GM18907 (cell line): ENCODE measurements around the gene SLC11A2.
"Not testable (repeated sequence)": the region's sequence is repeated elsewhere in the genome, so short reads cannot be mapped to it uniquely, and the experiment has no call there.

ENCODE experiments used
- ATAC-seq: cut with Tn5 transposase; IDR thresholded peaks from one replicate; pipeline ENCODE4 v1.9.1; 2021; ENCODE audit warnings: mild to moderate bottlenecking, moderate library complexity; ENCODE audit not compliant: unreplicated experiment

Gene SLC11A2

GRCh38 chr12:50991291-50991690 is 34.9 kb downstream of the SLC11A2 start:
- ATAC-seq, result no peak

GRCh38 chr12:50990791-50991190 is 35.4 kb downstream of the SLC11A2 start:
- ATAC-seq, result no peak

GRCh38 chr12:50990147-50990727 is 35.9 kb downstream of the SLC11A2 start:
- no peak for ATAC-seq

- no peak for ATAC-seq
Observed at GRCh38 chr12:50988871-50989270, 37.3 kb downstream of the SLC11A2 start.

- ATAC-seq, result no peak
Observed at GRCh38 chr12:50988051-50988450, 38.1 kb downstream of the SLC11A2 start.

GRCh38 chr12:50986966-50987737 is 39.0 kb downstream of the SLC11A2 start:
- no peak for ATAC-seq

- no peak for ATAC-seq
Observed at GRCh38 chr12:50985322-50985721, 40.9 kb downstream of the SLC11A2 start.

GRCh38 chr12:50984586-50985298 is 41.4 kb downstream of the SLC11A2 start:
- ATAC-seq, result no peak

- ATAC-seq, result no peak
Observed at GRCh38 chr12:50981319-50982239, 44.6 kb downstream of the SLC11A2 start.

- no peak for ATAC-seq
Observed at GRCh38 chr12:50980545-50980944, 45.6 kb downstream of the SLC11A2 start.

GRCh38 chr12:50979369-50980052 is 46.7 kb downstream of the SLC11A2 start:
- no peak for ATAC-seq

GRCh38 chr12:50971946-50972345 is 54.2 kb downstream of the SLC11A2 start:
- ATAC-seq, result no peak

- no peak for ATAC-seq
Observed at GRCh38 chr12:50964432-50964831, 61.8 kb downstream of the SLC11A2 start.

GRCh38 chr12:50961708-50962107 is 64.5 kb downstream of the SLC11A2 start:
- no peak for ATAC-seq

GRCh38 chr12:50960130-50960529 is 66.1 kb downstream of the SLC11A2 start:
- ATAC-seq, result no peak

GRCh38 chr12:50955697-50956096 is 70.5 kb downstream of the SLC11A2 start:
- no peak for ATAC-seq

- no peak for ATAC-seq
Observed at GRCh38 chr12:50955288-50955687, 70.9 kb downstream of the SLC11A2 start.

- ATAC-seq, result not testable (repeated sequence)
Observed at GRCh38 chr12:50954789-50955188, 71.4 kb downstream of the SLC11A2 start.

GRCh38 chr12:50953047-50953446 is 73.1 kb downstream of the SLC11A2 start:
- ATAC-seq, result no peak

- ATAC-seq, result no peak
Observed at GRCh38 chr12:50952510-50952909, 73.7 kb downstream of the SLC11A2 start, which contains the start of gene HIGD1C. Gene HIGD1C (plus strand): TSS chr12:50952544. CDS start chr12:50953999, 1,455 bp downstream.
